GM19467 (cell line): ENCODE measurements around the gene CCDC85B.
A peak's percentile ranks its signal among the peaks of the same experiment; 100 is the strongest.

Experiments
- ATAC-seq: cut with Tn5 transposase; IDR thresholded peaks from one replicate; pipeline ENCODE4 v1.9.1; 2021; ENCODE audit warnings: mild to moderate bottlenecking, moderate library complexity; ENCODE audit not compliant: unreplicated experiment

The CCDC85B gene

GRCh38 chr11:65903715-65904114 lies 13.2 kb downstream of the CCDC85B start:
- no peak for ATAC-seq

GRCh38 chr11:65906602-65907001 lies 16.1 kb downstream of the CCDC85B start:
- ATAC-seq: no peak

- no peak for ATAC-seq
Measured at GRCh38 chr11:65907878-65908277, 17.4 kb downstream of the CCDC85B start.

GRCh38 chr11:65911682-65912568 lies 21.5 kb downstream of the CCDC85B start:
- ATAC-seq: no peak

GRCh38 chr11:65912845-65913244 lies 22.4 kb downstream of the CCDC85B start:
- ATAC-seq: no peak

GRCh38 chr11:65915101-65915820 lies 24.8 kb downstream of the CCDC85B start:
- ATAC-seq: no peak

- ATAC-seq: no peak
Measured at GRCh38 chr11:65915821-65916251, 25.4 kb downstream of the CCDC85B start.

GRCh38 chr11:65916391-65916790 lies 25.9 kb downstream of the CCDC85B start:
- ATAC-seq: no peak

GRCh38 chr11:65917077-65917433 lies 26.6 kb downstream of the CCDC85B start:
- ATAC-seq: no peak

GRCh38 chr11:65917434-65918210 lies 27.1 kb downstream of the CCDC85B start:
- ATAC-seq: no peak

- ATAC-seq: peak; percentile 26
Measured at GRCh38 chr11:65918211-65919140, 28.0 kb downstream of the CCDC85B start, which contains the start of gene C11orf68. C11orf68 (minus strand) TSS chr11:65919062; CDS start chr11:65919031, 31 bp downstream.

- peak; percentile 77 for ATAC-seq
Measured at GRCh38 chr11:65919141-65919572, 28.7 kb downstream of the CCDC85B start, which contains the start of gene DRAP1. DRAP1 (plus strand) TSS chr11:65919426; CDS start chr11:65919502, 76 bp downstream.

- ATAC-seq: peak; percentile 29
Measured at GRCh38 chr11:65919573-65920371, 29.3 kb downstream of the CCDC85B start.

GRCh38 chr11:65920372-65920802 lies 29.9 kb downstream of the CCDC85B start:
- ATAC-seq: no peak

GRCh38 chr11:65921033-65921555 lies 30.6 kb downstream of the CCDC85B start:
- no peak for ATAC-seq

- ATAC-seq: no peak
Measured at GRCh38 chr11:65921876-65922275, 31.4 kb downstream of the CCDC85B start.

- ATAC-seq: no peak
Measured at GRCh38 chr11:65922565-65922964, 32.1 kb downstream of the CCDC85B start.

- ATAC-seq: no peak
Measured at GRCh38 chr11:65925397-65925796, 34.9 kb downstream of the CCDC85B start.

GRCh38 chr11:65927904-65928397 lies 37.5 kb downstream of the CCDC85B start:
- peak; percentile 61 for ATAC-seq
